HG02970 (cell line): ENCODE results near the gene BRIX1.
"Not testable (repeated sequence)": the region's sequence is repeated elsewhere in the genome, so short reads cannot be mapped to it uniquely, and the experiment has no call there.

Experiments
- ATAC-seq: cut with Tn5 transposase; IDR thresholded peaks from one replicate; pipeline ENCODE4 v1.9.1; 2021; ENCODE audit warnings: mild to moderate bottlenecking, moderate library complexity, moderate number of reproducible peaks; ENCODE audit not compliant: unreplicated experiment, low FRiP score

BRIX1 gene

GRCh38 chr5:34914671-34915138 lies 806 bp upstream of the BRIX1 start:
- ATAC-seq, result peak; percentile 7

GRCh38 chr5:34915856-34916192 lies 313 bp downstream of the BRIX1 start:
- peak; percentile 23 for ATAC-seq

- no peak for ATAC-seq
These were observed 1.0 kb downstream of the BRIX1 start for GRCh38 chr5:34916518-34916917.

GRCh38 chr5:34918025-34918424 lies 2.5 kb downstream of the BRIX1 start:
- ATAC-seq, result no peak

- no peak for ATAC-seq
These were observed 3.6 kb downstream of the BRIX1 start for GRCh38 chr5:34919077-34919476.

GRCh38 chr5:34923256-34923655 lies 7.7 kb downstream of the BRIX1 start:
- ATAC-seq, result not testable (repeated sequence)

GRCh38 chr5:34923694-34924461 lies 8.4 kb downstream of the BRIX1 start:
- ATAC-seq, result no peak

- ATAC-seq, result no peak
These were observed 8.9 kb downstream of the BRIX1 start for GRCh38 chr5:34924462-34924765.

- ATAC-seq, result no peak
These were observed 10.9 kb downstream of the BRIX1 start for GRCh38 chr5:34926318-34926888.

- ATAC-seq, result no peak
These were observed 12.3 kb downstream of the BRIX1 start for GRCh38 chr5:34927785-34928184.

- no peak for ATAC-seq
These were observed 12.8 kb downstream of the BRIX1 start for GRCh38 chr5:34928267-34928666.

- ATAC-seq, result peak; percentile 92
These were observed 13.7 kb downstream of the BRIX1 start, which contains the start of gene DNAJC21 for GRCh38 chr5:34929134-34929719. Gene DNAJC21 (plus strand): TSS chr5:34929559. CDS start chr5:34929820, 261 bp downstream.

GRCh38 chr5:34929720-34930461 lies 14.4 kb downstream of the BRIX1 start:
- ATAC-seq, result peak; percentile 73

- ATAC-seq, result no peak
These were observed 14.9 kb downstream of the BRIX1 start for GRCh38 chr5:34930462-34930844.

GRCh38 chr5:34930870-34931269 lies 15.4 kb downstream of the BRIX1 start:
- no peak for ATAC-seq

- no peak for ATAC-seq
These were observed 17.4 kb downstream of the BRIX1 start for GRCh38 chr5:34932947-34933346.

- ATAC-seq, result no peak
These were observed 26.4 kb downstream of the BRIX1 start for GRCh38 chr5:34941936-34942335.

GRCh38 chr5:34944044-34944443 lies 28.5 kb downstream of the BRIX1 start:
- ATAC-seq, result no peak

- ATAC-seq, result no peak
These were observed 29.0 kb downstream of the BRIX1 start for GRCh38 chr5:34944460-34945047.

GRCh38 chr5:34957321-34957720 lies 41.8 kb downstream of the BRIX1 start:
- no peak for ATAC-seq
